Astrocyte (in vitro differentiated cells and primary cell): ENCODE measurements around the gene CNTNAP1. TPM values are rescaled to one million over a fixed set of nuclear protein-coding genes. Genes with fewer than 3 reads are reported as not detected.

Source experiments
- DNase-seq: peaks from one replicate; pipeline ENCODE4 v3.0.0-alpha.2; 2010; ENCODE audit warnings: low read depth
- FAIRE-seq: peaks from 2 replicates; lab custom pipeline; 2011; peaks lifted over from hg19 to GRCh38; lab: Jason Lieb, UNC
- H2AFZ ChIP-seq: 2 replicates; pipeline ENCODE4 v1.6.0; 2012; ENCODE audit warnings: low read depth, low read length, inconsistent platforms
- H3K27ac ChIP-seq: 2 replicates; pipeline ENCODE4 v1.5.1; 2011; ENCODE audit warnings: low read depth, low read length, inconsistent platforms
- H3K27me3 ChIP-seq: 2 replicates; pipeline ENCODE4 v1.6.0; 2011; ENCODE audit warnings: low read length, inconsistent platforms; ENCODE audit not compliant: insufficient read depth
- H3K36me3 ChIP-seq: 2 replicates; pipeline ENCODE4 v1.5.1; 2011; ENCODE audit warnings: low read length, inconsistent platforms; ENCODE audit not compliant: insufficient read depth
- H3K4me1 ChIP-seq: 2 replicates; pipeline ENCODE4 v1.5.1; 2011; ENCODE audit warnings: low read length, inconsistent platforms; ENCODE audit not compliant: insufficient read depth
- H3K4me2 ChIP-seq: 2 replicates; pipeline ENCODE4 v1.6.0; 2012; ENCODE audit warnings: low read length, inconsistent platforms
- H3K4me3 ChIP-seq: 2 replicates; pipeline ENCODE4 v1.5.1; 2011; ENCODE audit warnings: low read depth, mild to moderate bottlenecking, low read length, inconsistent platforms; ENCODE audit not compliant: insufficient read depth
- H3K79me2 ChIP-seq: 2 replicates; pipeline ENCODE4 v1.6.0; 2012; ENCODE audit warnings: mild to moderate bottlenecking, low read length, inconsistent platforms; ENCODE audit not compliant: insufficient read depth
- H3K9ac ChIP-seq: 2 replicates; pipeline ENCODE4 v1.6.0; 2012; ENCODE audit warnings: mild to moderate bottlenecking, low read length, inconsistent platforms
- H3K9me3 ChIP-seq: 2 replicates; pipeline ENCODE4 v1.5.1; 2012; ENCODE audit warnings: low read depth, mild to moderate bottlenecking, low read length, inconsistent platforms; ENCODE audit not compliant: insufficient read depth
- H4K20me1 ChIP-seq: 2 replicates; pipeline ENCODE4 v1.6.0; 2012; ENCODE audit warnings: low read length, inconsistent platforms; ENCODE audit not compliant: insufficient read depth
- H3K27ac Mint-ChIP-seq: one replicate; pipeline ENCODE4 v1.8.0; 2021; ENCODE audit warnings: mild to moderate bottlenecking, mixed read lengths; ENCODE audit not compliant: unreplicated experiment
- H3K27me3 Mint-ChIP-seq: one replicate; pipeline ENCODE4 v1.8.0; 2021; ENCODE audit warnings: low read depth, mixed read lengths; ENCODE audit not compliant: unreplicated experiment
- H3K36me3 Mint-ChIP-seq: one replicate; pipeline ENCODE4 v1.8.0; 2021; ENCODE audit warnings: low read depth, mixed read lengths; ENCODE audit not compliant: unreplicated experiment
- H3K4me1 Mint-ChIP-seq: one replicate; pipeline ENCODE4 v1.8.0; 2021; ENCODE audit warnings: low read depth, mixed read lengths; ENCODE audit not compliant: unreplicated experiment
- H3K4me3 Mint-ChIP-seq: one replicate; pipeline ENCODE4 v1.8.0; 2021; ENCODE audit warnings: mild to moderate bottlenecking, moderate library complexity, mixed read lengths; ENCODE audit not compliant: unreplicated experiment
- H3K9me3 Mint-ChIP-seq: one replicate; pipeline ENCODE4 v1.8.0; 2021; ENCODE audit warnings: mild to moderate bottlenecking, mixed read lengths; ENCODE audit not compliant: unreplicated experiment
- CTCF ChIP-seq: IDR thresholded peaks from 2 replicates; pipeline ENCODE4 v1.5.1; 2011; ENCODE audit warnings: low read depth, mild to moderate bottlenecking, inconsistent platforms, low read length, moderate library complexity; ENCODE audit not compliant: insufficient read depth
- EZH2 ChIP-seq: IDR thresholded peaks from 2 replicates; pipeline ENCODE4 v1.6.1; 2012; ENCODE audit warnings: mild to moderate bottlenecking, low read length, inconsistent platforms; ENCODE audit not compliant: insufficient read depth
- total RNA-seq: library from RNA; stranded (reverse); gene quantifications from 2 replicates; pipeline ENCODE4 v1.2.1, GENCODE V29; 2021

CNTNAP1 gene
- total RNA-seq, 1 donor from 2014 or later: 16.4 TPM

GRCh38 chr17:42692489-42692888 is 10.2 kb downstream of the CNTNAP1 start:
- Mint-ChIP-seq H3K27ac (peak overlapping the region; percentile 72), H3K4me3 (no peak overlapping the region), H3K4me1 (no peaks in the 10 kb centered on the region), H3K9me3 (no peaks in the 10 kb centered on the region), H3K27me3 (peaks cover 3% of the 10 kb centered on the region), H3K36me3 (peaks cover 34% of the 10 kb centered on the region)
- no peak for TF ChIP-seq CTCF
- TF ChIP-seq EZH2: no peak
- DNase-seq (no peak), FAIRE-seq (no peak)
- Histone ChIP-seq H3K36me3 (no peaks in the 10 kb centered on the region), H3K4me2 (no peak overlapping the region), H3K9me3 (no peaks in the 10 kb centered on the region), H3K79me2 (no peaks in the 10 kb centered on the region), H3K4me1 (no peaks in the 10 kb centered on the region), H2AFZ (no peak overlapping the region), H3K27me3 (peaks cover 7% of the 10 kb centered on the region), H4K20me1 (no peaks in the 10 kb centered on the region), H3K9ac (no peak overlapping the region), H3K27ac (no peak overlapping the region), H3K4me3 (no peak overlapping the region)

- no peak for FAIRE-seq
- Histone ChIP-seq H3K36me3 (no peaks in the 10 kb centered on the region), H3K9me3 (no peaks in the 10 kb centered on the region)
Measured at GRCh38 chr17:42694524-42694923, 12.2 kb downstream of the CNTNAP1 start.

GRCh38 chr17:42695500-42695899 is 13.2 kb downstream of the CNTNAP1 start:
- Mint-ChIP-seq H3K27me3 (peaks cover 2% of the 10 kb centered on the region), H3K9me3 (no peaks in the 10 kb centered on the region), H3K36me3 (peaks cover 24% of the 10 kb centered on the region), H3K27ac (no peak overlapping the region), H3K4me3 (no peak overlapping the region), H3K4me1 (peaks cover 5% of the 10 kb centered on the region)
- no peak for DNase-seq
- no peak overlapping the region for H3K4me2 ChIP-seq
- peaks cover 4% of the 10 kb centered on the region for H3K4me1 ChIP-seq
- H3K27me3 ChIP-seq: no peaks in the 10 kb centered on the region
- TF ChIP-seq EZH2: no peak
- TF ChIP-seq CTCF: no peak
- no peaks in the 10 kb centered on the region for H3K79me2 ChIP-seq
- FAIRE-seq: no peak
- no peaks in the 10 kb centered on the region for H3K36me3 ChIP-seq
- no peak overlapping the region for H3K4me3 ChIP-seq
- no peak overlapping the region for H3K9ac ChIP-seq
- H4K20me1 ChIP-seq: no peaks in the 10 kb centered on the region
- no peak overlapping the region for H2AFZ ChIP-seq
- H3K27ac ChIP-seq: no peak overlapping the region
- H3K9me3 ChIP-seq: no peaks in the 10 kb centered on the region

More at GRCh38 chr17:42694524-42694923, 12.2 kb downstream of the CNTNAP1 start:
- Histone ChIP-seq H3K79me2 (no peaks in the 10 kb centered on the region), H3K9ac (no peak overlapping the region), H3K27ac (no peak overlapping the region), H4K20me1 (no peaks in the 10 kb centered on the region), H3K27me3 (no peaks in the 10 kb centered on the region), H3K4me3 (no peak overlapping the region), H3K4me1 (peaks cover 4% of the 10 kb centered on the region), H3K4me2 (no peak overlapping the region), H2AFZ (no peak overlapping the region)
- Mint-ChIP-seq H3K4me3 (no peak overlapping the region), H3K27ac (no peak overlapping the region), H3K9me3 (no peaks in the 10 kb centered on the region), H3K4me1 (peaks cover 3% of the 10 kb centered on the region), H3K36me3 (peaks cover 24% of the 10 kb centered on the region), H3K27me3 (peaks cover 3% of the 10 kb centered on the region)
- DNase-seq: no peak
- TF ChIP-seq EZH2: no peak
